Neuronal stem cell (in vitro differentiated cells): Measurements from ENCODE around the gene SYT13.

Experiments
- DNase-seq: peaks from one replicate; pipeline ENCODE4 v3.0.0-alpha.2; 2013; ENCODE audit warnings: low spot score
- H2AFZ ChIP-seq: one replicate; pipeline ENCODE4 v1.6.1; 2013; ENCODE audit warnings: mild to moderate bottlenecking, low read length, inconsistent platforms
- H2AK5ac ChIP-seq: 2 replicates; pipeline ENCODE4 v1.6.1; 2013; ENCODE audit warnings: low read depth, mild to moderate bottlenecking, inconsistent platforms, low read length, moderate library complexity, mixed read lengths
- H2BK120ac ChIP-seq: 2 replicates; pipeline ENCODE4 v1.6.1; 2013; ENCODE audit warnings: low read depth, mild to moderate bottlenecking, inconsistent platforms, low read length, moderate library complexity, mixed read lengths
- H2BK12ac ChIP-seq: one replicate; pipeline ENCODE4 v1.6.1; 2013; ENCODE audit warnings: low read length, inconsistent platforms
- H2BK15ac ChIP-seq: 2 replicates; pipeline ENCODE4 v1.6.1; 2013; ENCODE audit warnings: mild to moderate bottlenecking, low read length, inconsistent platforms, mixed read lengths
- H2BK5ac ChIP-seq: one replicate; pipeline ENCODE4 v1.6.1; 2013; ENCODE audit warnings: inconsistent platforms, mild to moderate bottlenecking, low read length, moderate library complexity
- H3K14ac ChIP-seq: one replicate; pipeline ENCODE4 v1.6.1; 2013; ENCODE audit warnings: low read length, inconsistent platforms
- H3K18ac ChIP-seq: 2 replicates; pipeline ENCODE4 v1.6.1; 2013; ENCODE audit warnings: low read length, inconsistent platforms
- H3K23ac ChIP-seq: 2 replicates; pipeline ENCODE4 v1.6.1; 2013; ENCODE audit warnings: low read depth, mild to moderate bottlenecking, mixed read lengths, low read length, inconsistent platforms; ENCODE audit not compliant: poor library complexity
- H3K27ac ChIP-seq: replicated peaks from 3 replicates; pipeline ENCODE4 v1.5.1; 2013; ENCODE audit warnings: low read length, inconsistent platforms
- H3K27me3 ChIP-seq, 3 experiments: 2 replicates each; pipeline ENCODE4 v1.6.1; 2013; ENCODE audit warnings: low read length in 3 of 3, mild to moderate bottlenecking in 2 of 3, inconsistent platforms in 1 of 3, low read depth in 1 of 3, mixed read lengths in 1 of 3, moderate library complexity in 1 of 3; ENCODE audit not compliant: control insufficient read depth in 3 of 3, insufficient read depth in 3 of 3
- H3K36me3 ChIP-seq, 2 donors: replicated peaks in 1 of 2; 2 replicates each; pipeline ENCODE4 v1.6.1; 2013; ENCODE audit warnings: low read length in 2 of 2; ENCODE audit not compliant: control insufficient read depth in 2 of 2, insufficient read depth in 2 of 2
- H3K4ac ChIP-seq: 2 replicates; pipeline ENCODE4 v1.6.1; 2013; ENCODE audit warnings: inconsistent platforms, mild to moderate bottlenecking, low read length, moderate library complexity
- H3K4me1 ChIP-seq, 2 donors: 1 replicate in 1 of 2; 2 replicates in 1 of 2; pipeline ENCODE4 v1.6.1; 2013; ENCODE audit warnings: low read length in 2 of 2, low read depth in 1 of 2; ENCODE audit not compliant: control insufficient read depth in 2 of 2, insufficient read depth in 1 of 2
- H3K4me2 ChIP-seq: one replicate; pipeline ENCODE4 v1.6.1; 2013; ENCODE audit warnings: mild to moderate bottlenecking, low read length, inconsistent platforms; ENCODE audit not compliant: insufficient read depth, poor library complexity, severe bottlenecking
- H3K4me3 ChIP-seq, 2 donors: 2 replicates each; pipeline ENCODE4 v1.5.1; 2013; ENCODE audit warnings: low read length in 2 of 2, mild to moderate bottlenecking in 2 of 2, inconsistent platforms in 1 of 2, moderate library complexity in 1 of 2
- H3K79me1 ChIP-seq: one replicate; pipeline ENCODE4 v1.6.1; 2013; ENCODE audit warnings: low read depth, mild to moderate bottlenecking, inconsistent platforms, low read length, moderate library complexity
- H3K9ac ChIP-seq: one replicate; pipeline ENCODE4 v1.6.1; 2013; ENCODE audit warnings: mild to moderate bottlenecking, low read depth, low read length, inconsistent platforms; ENCODE audit not compliant: poor library complexity
- H3K9me3 ChIP-seq, 2 donors: replicated peaks in 1 of 2; 2 replicates each; pipeline versions ENCODE3 to v1.6.1; 2013; ENCODE audit warnings: low read length in 2 of 2, mild to moderate bottlenecking in 2 of 2, inconsistent platforms in 1 of 2, low read depth in 1 of 2, mixed read lengths in 1 of 2, moderate library complexity in 1 of 2; ENCODE audit not compliant: control insufficient read depth in 2 of 2, insufficient read depth in 1 of 2
- H4K8ac ChIP-seq: one replicate; pipeline ENCODE4 v1.6.1; 2013; ENCODE audit warnings: low read depth, mild to moderate bottlenecking, inconsistent platforms, low read length, moderate library complexity
- H4K91ac ChIP-seq: one replicate; pipeline ENCODE4 v1.6.1; 2013; ENCODE audit warnings: low read length, low read depth, mild to moderate bottlenecking, inconsistent platforms; ENCODE audit not compliant: poor library complexity
- WGBS, 2 donors: extraction: QIAGEN DNeasy Blood & Tissue Kit; methylation state at CpG; one replicate each; pipeline ENCODE4 v1.1.7; 2013; ENCODE audit warnings: missing lambda C conversion rate in 2 of 2, mixed read lengths in 1 of 2; ENCODE audit not compliant: insufficient read length in 2 of 2, insufficient replicate concordance in 1 of 2; ENCODE audit errors: extremely low coverage in 2 of 2; 5-methylcytosine and 5-hydroxymethylcytosine counted together

Gene SYT13

GRCh38 chr11:45260071-45260470 lies 26.1 kb downstream of the SYT13 start:
- no peak overlapping the region for H3K18ac ChIP-seq
- peaks cover 0 to 7% of the 10 kb centered on the region in 2 donors for H3K4me1 ChIP-seq
- H3K14ac ChIP-seq = no peak overlapping the region
- no peak overlapping the region for H2BK15ac ChIP-seq
- H4K8ac ChIP-seq = no peak overlapping the region
- H2AK5ac ChIP-seq = no peak overlapping the region
- H4K91ac ChIP-seq = no peak overlapping the region
- no peaks in the 10 kb centered on the region for H3K36me3 ChIP-seq
- no peak overlapping the region for H3K9ac ChIP-seq
- H3K27me3 ChIP-seq = peaks cover 0 to 28% (median 0%) of the 10 kb centered on the region in 3 experiments
- H3K4ac ChIP-seq = no peak overlapping the region
- no peaks in the 10 kb centered on the region for H3K79me1 ChIP-seq
- H3K9me3 ChIP-seq = peaks cover 0 to 2% of the 10 kb centered on the region in 2 donors
- no peak overlapping the region for H2BK5ac ChIP-seq
- no peak overlapping the region for H3K27ac ChIP-seq
- H3K23ac ChIP-seq = no peak overlapping the region
- DNase-seq = no peak
- H2BK12ac ChIP-seq = no peak overlapping the region
- no peak overlapping the region for H2AFZ ChIP-seq
- no peak overlapping the region for H3K4me2 ChIP-seq
- H2BK120ac ChIP-seq = no peak overlapping the region
- H3K4me3 ChIP-seq = no peak overlapping the region

GRCh38 chr11:45259592-45259991 lies 26.5 kb downstream of the SYT13 start:
- no peak overlapping the region for H3K27ac ChIP-seq
- DNase-seq = no peak
- H4K8ac ChIP-seq = no peak overlapping the region
- no peak overlapping the region for H3K14ac ChIP-seq
- no peak overlapping the region for H3K9ac ChIP-seq
- H2BK120ac ChIP-seq = no peak overlapping the region
- peaks cover 0 to 7% of the 10 kb centered on the region in 2 donors for H3K4me1 ChIP-seq
- H2BK12ac ChIP-seq = no peak overlapping the region
- no peaks in the 10 kb centered on the region for H3K36me3 ChIP-seq
- no peak overlapping the region for H3K4me3 ChIP-seq
- H2BK5ac ChIP-seq = no peak overlapping the region
- no peak overlapping the region for H2BK15ac ChIP-seq
- H3K23ac ChIP-seq = no peak overlapping the region
- no peak overlapping the region for H2AK5ac ChIP-seq
- H3K9me3 ChIP-seq = peaks cover 0 to 2% of the 10 kb centered on the region in 2 donors
- H3K4ac ChIP-seq = no peak overlapping the region
- no CpG with 5 or more reads among the region's 3 CpGs for WGBS, 2 donors
- no peaks in the 10 kb centered on the region for H3K79me1 ChIP-seq
- no peak overlapping the region for H3K4me2 ChIP-seq
- H2AFZ ChIP-seq = no peak overlapping the region
- no peak overlapping the region for H3K18ac ChIP-seq
- H4K91ac ChIP-seq = no peak overlapping the region
- peaks cover 0 to 29% (median 0%) of the 10 kb centered on the region in 3 experiments for H3K27me3 ChIP-seq

- no peak overlapping the region for H3K14ac ChIP-seq
- H3K27me3 ChIP-seq = peaks cover 0 to 32% (median 0%) of the 10 kb centered on the region in 3 experiments
- WGBS, 2 donors = no CpG with 5 or more reads among the region's 4 CpGs
- H3K27ac ChIP-seq = no peak overlapping the region
- no peak overlapping the region for H3K18ac ChIP-seq
- H3K4me2 ChIP-seq = no peak overlapping the region
- no peak overlapping the region for H2AK5ac ChIP-seq
- H3K4me1 ChIP-seq = peaks cover 0 to 7% of the 10 kb centered on the region in 2 donors
- H3K4me3 ChIP-seq = no peak overlapping the region
- no peaks in the 10 kb centered on the region for H3K79me1 ChIP-seq
- H3K9me3 ChIP-seq = peaks cover 0 to 2% of the 10 kb centered on the region in 2 donors
- no peak overlapping the region for H3K4ac ChIP-seq
- H4K8ac ChIP-seq = no peak overlapping the region
- no peak overlapping the region for H2BK15ac ChIP-seq
- H2BK12ac ChIP-seq = no peak overlapping the region
- no peak overlapping the region for H3K9ac ChIP-seq
- no peak overlapping the region for H2BK120ac ChIP-seq
- H4K91ac ChIP-seq = no peak overlapping the region
- H3K36me3 ChIP-seq = no peaks in the 10 kb centered on the region
- H3K23ac ChIP-seq = no peak overlapping the region
- DNase-seq = no peak
- no peak overlapping the region for H2BK5ac ChIP-seq
- no peak overlapping the region for H2AFZ ChIP-seq
Observed at GRCh38 chr11:45258982-45259530, 27.1 kb downstream of the SYT13 start.

GRCh38 chr11:45254070-45254469 lies 32.1 kb downstream of the SYT13 start:
- H4K8ac ChIP-seq = no peak overlapping the region
- H3K23ac ChIP-seq = no peak overlapping the region
- no peaks in the 10 kb centered on the region for H3K79me1 ChIP-seq
- H2AK5ac ChIP-seq = no peak overlapping the region
- H3K4me3 ChIP-seq = no peak overlapping the region
- peaks cover 0 to 2% of the 10 kb centered on the region in 2 donors for H3K9me3 ChIP-seq
- no peak overlapping the region for H4K91ac ChIP-seq
- no peak overlapping the region for H2BK120ac ChIP-seq
- H3K36me3 ChIP-seq = no peaks in the 10 kb centered on the region
- no peak overlapping the region for H3K14ac ChIP-seq
- H2BK5ac ChIP-seq = no peak overlapping the region
- H3K9ac ChIP-seq = no peak overlapping the region
- H2AFZ ChIP-seq = no peak overlapping the region
- H3K18ac ChIP-seq = no peak overlapping the region
- no peak overlapping the region for H2BK12ac ChIP-seq
- no peak overlapping the region for H2BK15ac ChIP-seq
- H3K4ac ChIP-seq = no peak overlapping the region
- peaks cover 0 to 18% (median 0%) of the 10 kb centered on the region in 3 experiments for H3K27me3 ChIP-seq
- DNase-seq = no peak
- no peak overlapping the region for H3K4me2 ChIP-seq
- H3K4me1 ChIP-seq = peaks cover 0 to 2% of the 10 kb centered on the region in 2 donors
- no peak overlapping the region for H3K27ac ChIP-seq
- no CpG with 5 or more reads among the region's 4 CpGs for WGBS, 2 donors
